ENCODE data around the gene TTC23.

TTC23 gene

DNA sequence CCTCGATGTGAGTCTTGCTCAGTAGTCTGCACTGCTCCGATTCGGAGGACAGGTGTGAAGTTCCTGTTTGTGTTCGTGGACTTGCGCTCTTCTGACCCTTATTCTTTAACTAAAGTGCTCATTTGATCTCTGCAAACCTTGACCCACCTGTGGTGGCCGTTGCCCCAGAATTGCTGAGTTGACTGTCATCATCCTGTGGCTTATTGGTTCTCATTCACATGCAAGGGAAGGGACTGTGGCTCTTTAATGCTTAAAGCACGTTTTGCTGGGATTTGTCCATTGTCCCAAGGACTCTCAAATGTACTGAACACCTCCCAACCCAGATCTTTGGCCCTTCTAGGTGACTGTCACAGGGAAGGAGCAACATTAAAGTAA, 131.1 kb downstream of the TTC23 start:
- Histone ChIP-seq H3K4me1 (ENCODE audit: low read length) (peaks cover under 1% of the 10 kb centered on the region; the same call in 1 of the 2 replicates), H3F3A (ENCODE audit: insufficient read depth, low read length) (no peaks in the 10 kb centered on the region), H3K79me2 (ENCODE audit: low read length) (no peaks in the 10 kb centered on the region), H3K9ac (ENCODE audit: low read length) (no peak overlapping the region), H3K9me2 (replicated peaks; ENCODE audit: insufficient read depth, low read length) (no peaks in the 10 kb centered on the region), H3K4me2 (ENCODE audit: low read depth, low read length) (no peak overlapping the region), H3K27me3 (replicated peaks; ENCODE audit: insufficient read depth, low read length) (no peaks in the 10 kb centered on the region), H2AFZ (ENCODE audit: low read length) (no peak overlapping the region), H3K27ac (ENCODE audit: low read length) (no peak overlapping the region), H3K9me3 (replicated peaks; ENCODE audit: insufficient read depth, low read length) (no peaks in the 10 kb centered on the region), H4K20me1 (ENCODE audit: insufficient read depth, low read length) (no peaks in the 10 kb centered on the region), H3K36me3 (replicated peaks; ENCODE audit: insufficient read depth, low read length) (no peaks in the 10 kb centered on the region), H3K4me3 (ENCODE audit: low read length) (no peak overlapping the region)
- TF ChIP-seq EZH2 (optimal IDR thresholded peaks at IDR 0.05; ENCODE audit: low read depth, low read length) (no peak), EZH2phosphoT487 (IDR thresholded peaks at IDR 0.05; ENCODE audit: low read length) (no peak)
- TF ChIP-seq, protein P1, sequence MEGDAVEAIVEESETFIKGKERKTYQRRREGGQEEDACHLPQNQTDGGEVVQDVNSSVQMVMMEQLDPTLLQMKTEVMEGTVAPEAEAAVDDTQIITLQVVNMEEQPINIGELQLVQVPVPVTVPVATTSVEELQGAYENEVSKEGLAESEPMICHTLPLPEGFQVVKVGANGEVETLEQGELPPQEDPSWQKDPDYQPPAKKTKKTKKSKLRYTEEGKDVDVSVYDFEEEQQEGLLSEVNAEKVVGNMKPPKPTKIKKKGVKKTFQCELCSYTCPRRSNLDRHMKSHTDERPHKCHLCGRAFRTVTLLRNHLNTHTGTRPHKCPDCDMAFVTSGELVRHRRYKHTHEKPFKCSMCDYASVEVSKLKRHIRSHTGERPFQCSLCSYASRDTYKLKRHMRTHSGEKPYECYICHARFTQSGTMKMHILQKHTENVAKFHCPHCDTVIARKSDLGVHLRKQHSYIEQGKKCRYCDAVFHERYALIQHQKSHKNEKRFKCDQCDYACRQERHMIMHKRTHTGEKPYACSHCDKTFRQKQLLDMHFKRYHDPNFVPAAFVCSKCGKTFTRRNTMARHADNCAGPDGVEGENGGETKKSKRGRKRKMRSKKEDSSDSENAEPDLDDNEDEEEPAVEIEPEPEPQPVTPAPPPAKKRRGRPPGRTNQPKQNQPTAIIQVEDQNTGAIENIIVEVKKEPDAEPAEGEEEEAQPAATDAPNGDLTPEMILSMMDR (IDR thresholded peaks at IDR 0.05; ENCODE audit: low read length), result no peak
- DNase-seq, result no peak

DNA sequence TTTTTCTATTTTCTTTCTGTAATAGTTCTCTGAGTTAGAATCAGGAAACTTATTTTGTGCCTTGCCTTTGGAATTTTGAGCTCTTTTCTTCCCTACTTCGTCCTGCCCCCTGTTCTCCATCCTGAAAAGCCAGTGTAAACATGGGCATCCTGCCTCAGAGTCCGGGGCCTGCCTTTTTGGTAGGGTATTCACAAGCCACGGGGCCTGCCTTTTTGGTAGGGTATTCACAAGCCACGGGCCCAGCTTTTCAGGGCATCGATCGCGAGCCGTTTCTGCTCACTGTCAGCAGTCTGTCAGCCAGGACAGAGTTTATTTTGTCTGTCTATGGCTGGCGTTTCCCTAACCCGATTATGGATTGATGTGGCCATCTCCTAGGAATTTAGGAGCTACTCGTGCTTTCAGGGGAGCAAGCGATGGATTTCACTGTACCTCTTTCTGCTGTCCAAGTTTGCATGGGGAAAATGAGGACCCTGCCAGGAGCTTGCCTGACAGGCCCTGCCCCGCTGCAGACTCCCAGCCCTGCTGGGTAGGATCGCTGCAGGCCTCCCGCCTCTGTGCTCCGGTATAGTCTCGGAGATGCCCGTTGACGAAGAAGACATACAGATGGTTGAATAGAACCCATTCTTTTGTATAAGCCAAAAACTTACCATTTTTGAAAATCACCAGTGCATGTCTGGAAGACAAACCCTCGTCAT, 131.7 kb downstream of the TTC23 start:
- no peaks in the 10 kb centered on the region for H3K36me3 ChIP-seq (replicated peaks; ENCODE audit: insufficient read depth, low read length)
- no peak for TF ChIP-seq EZH2 (optimal IDR thresholded peaks at IDR 0.05; ENCODE audit: low read depth, low read length)
- TF ChIP-seq, protein P1 (IDR thresholded peaks at IDR 0.05; ENCODE audit: low read length), result no peak
- TF ChIP-seq EZH2phosphoT487 (IDR thresholded peaks at IDR 0.05; ENCODE audit: low read length), result no peak

DNA sequence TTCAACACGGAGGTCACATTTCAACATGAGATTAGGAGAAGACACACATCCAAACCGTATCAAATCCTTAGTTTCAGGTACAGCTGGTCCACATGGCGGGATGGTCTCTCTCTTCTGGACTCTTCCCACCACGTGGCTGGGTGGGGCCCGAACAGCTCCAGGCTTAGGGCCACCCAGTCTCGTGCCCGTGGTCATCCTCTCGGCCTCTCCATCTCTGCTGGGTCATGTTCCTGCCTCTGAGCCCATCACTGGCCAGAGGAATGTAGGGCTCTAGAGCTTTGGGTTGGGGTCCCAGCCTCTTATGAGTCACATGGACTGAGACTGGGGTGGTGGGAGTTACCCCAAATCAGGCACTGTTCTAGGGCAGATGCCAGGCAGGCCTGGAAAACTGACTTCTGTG, 132.3 kb downstream of the TTC23 start:
- TF ChIP-seq EZH2 (optimal IDR thresholded peaks at IDR 0.05; ENCODE audit: low read depth, low read length) (no peak), EZH2phosphoT487 (IDR thresholded peaks at IDR 0.05; ENCODE audit: low read length) (no peak)
- TF ChIP-seq, protein P1 (IDR thresholded peaks at IDR 0.05; ENCODE audit: low read length), result no peak
- no peaks in the 10 kb centered on the region for H3K36me3 ChIP-seq (replicated peaks; ENCODE audit: insufficient read depth, low read length)
- H3K4me2 ChIP-seq (ENCODE audit: low read depth, low read length), result no peak overlapping the region
- no peak overlapping the region for H3K27ac ChIP-seq (ENCODE audit: low read length)
- H3K9me2 ChIP-seq (replicated peaks; ENCODE audit: insufficient read depth, low read length), result no peaks in the 10 kb centered on the region
- no peaks in the 10 kb centered on the region for H4K20me1 ChIP-seq (ENCODE audit: insufficient read depth, low read length)
- H2AFZ ChIP-seq (ENCODE audit: low read length), result no peak overlapping the region
- no peaks in the 10 kb centered on the region for H3K79me2 ChIP-seq (ENCODE audit: low read length)
- H3F3A ChIP-seq (ENCODE audit: insufficient read depth, low read length), result no peaks in the 10 kb centered on the region
- no peak for DNase-seq
- no peaks in the 10 kb centered on the region for H3K9me3 ChIP-seq (replicated peaks; ENCODE audit: insufficient read depth, low read length)
- no peaks in the 10 kb centered on the region for H3K4me1 ChIP-seq (ENCODE audit: low read length)
- H3K27me3 ChIP-seq (replicated peaks; ENCODE audit: insufficient read depth, low read length), result no peaks in the 10 kb centered on the region
- no peak overlapping the region for H3K4me3 ChIP-seq (ENCODE audit: low read length)
- H3K9ac ChIP-seq (ENCODE audit: low read length), result no peak overlapping the region

More for the DNA sequence above, 131.7 kb downstream of the TTC23 start:
- Histone ChIP-seq H3K27ac (ENCODE audit: low read length) (no peak overlapping the region), H3K9ac (ENCODE audit: low read length) (no peak overlapping the region), H2AFZ (ENCODE audit: low read length) (no peak overlapping the region), H3K4me3 (ENCODE audit: low read length) (no peak overlapping the region), H3K4me2 (ENCODE audit: low read depth, low read length) (no peak overlapping the region), H3K9me2 (replicated peaks; ENCODE audit: insufficient read depth, low read length) (no peaks in the 10 kb centered on the region), H3K4me1 (ENCODE audit: low read length) (no peaks in the 10 kb centered on the region), H4K20me1 (ENCODE audit: insufficient read depth, low read length) (no peaks in the 10 kb centered on the region), H3K79me2 (ENCODE audit: low read length) (no peaks in the 10 kb centered on the region), H3K27me3 (replicated peaks; ENCODE audit: insufficient read depth, low read length) (no peaks in the 10 kb centered on the region), H3K9me3 (replicated peaks; ENCODE audit: insufficient read depth, low read length) (no peaks in the 10 kb centered on the region), H3F3A (ENCODE audit: insufficient read depth, low read length) (no peaks in the 10 kb centered on the region)
- no peak for DNase-seq

Data from MM.1S (cell line).